Activated T-cell treated with anti-CD3 and anti-CD28 coated beads, Interleukin-2, amount 50 U/mL, for 4 hours (primary cell): ENCODE data around the gene ADAMTSL1. TPM values are rescaled to one million over a fixed set of nuclear protein-coding genes. Genes with fewer than 3 reads are reported as not detected.

Experiments
- ATAC-seq, 2 donors: fragments of 200-7000 bp; cut with Tn5 transposase; one replicate each; pipeline ENCODE4 v1.10.0; 2021
- DNase-seq: peaks from one replicate; pipeline ENCODE4 v3.0.0-alpha.2; 2020
- H3K27me3 Mint-ChIP-seq: one replicate; pipeline ENCODE4 v1.8.0; 2021; ENCODE audit warnings: low read depth, mixed read lengths
- H3K36me3 Mint-ChIP-seq: one replicate; pipeline ENCODE4 v1.8.0; 2022; ENCODE audit warnings: mixed read lengths; ENCODE audit not compliant: insufficient read depth
- H3K4me1 Mint-ChIP-seq: one replicate; pipeline ENCODE4 v1.8.0; 2021; ENCODE audit warnings: low read depth, mixed read lengths
- H3K4me3 Mint-ChIP-seq: one replicate; pipeline ENCODE4 v1.8.0; 2021; ENCODE audit warnings: mild to moderate bottlenecking, moderate library complexity, mixed read lengths
- H3K9me3 Mint-ChIP-seq: one replicate; pipeline ENCODE4 v1.8.0; 2021; ENCODE audit warnings: mixed read lengths
- total RNA-seq, 3 donors: library from RNA; stranded (reverse); gene quantifications; one replicate each; pipeline ENCODE4 v1.2.1, GENCODE V29; 2021

Gene ADAMTSL1
- total RNA-seq, result not detected

GRCh38 chr9:18473652-18474279, at the start of gene ADAMTSL1:
ADAMTSL1 (plus strand) TSS chr9:18474153; CDS start chr9:18474233, 80 bp downstream.
- H3K36me3 Mint-ChIP-seq, result no peaks in the 10 kb centered on the region

DNA sequence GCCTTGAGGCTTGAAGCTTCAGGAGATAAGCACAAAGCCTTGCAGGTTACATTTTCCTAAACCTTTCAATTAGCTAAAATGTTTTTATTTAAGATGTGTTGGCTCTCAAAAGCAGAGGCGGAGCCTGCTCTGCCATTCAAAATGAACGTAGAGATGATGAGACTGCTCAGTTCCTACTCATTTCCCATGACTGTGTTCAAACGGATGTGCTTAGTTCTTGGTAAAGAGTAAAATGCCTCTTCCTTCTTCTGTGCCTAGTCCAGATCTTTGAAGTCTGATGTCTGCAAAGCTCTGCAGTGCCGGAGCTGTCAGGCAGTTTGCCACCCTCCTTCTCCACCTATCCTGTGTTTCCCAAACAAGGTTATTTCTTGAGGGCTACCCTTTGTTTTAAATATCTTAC, 46.3 kb upstream of the ADAMTSL1 start:
- DNase-seq (no peak), ATAC-seq (no peak)
- H3K4me3 Mint-ChIP-seq, result no peak overlapping the region
- H3K9me3 Mint-ChIP-seq, result no peaks in the 10 kb centered on the region
- H3K36me3 Mint-ChIP-seq, result no peaks in the 10 kb centered on the region
- H3K4me1 Mint-ChIP-seq, result no peaks in the 10 kb centered on the region
- H3K27me3 Mint-ChIP-seq, result no peaks in the 10 kb centered on the region

More at GRCh38 chr9:18473652-18474279, at the start of gene ADAMTSL1:
- Mint-ChIP-seq H3K4me3 (no peak within 1 kb of the TSS), H3K27me3 (peaks cover 3% of the 10 kb centered on the region), H3K9me3 (no peaks in the 10 kb centered on the region), H3K4me1 (no peaks in the 10 kb centered on the region)
- no peak for DNase-seq
- ATAC-seq, result no peak

GRCh38 chr9:18428661-18429060, 45.3 kb upstream of the ADAMTSL1 start:
- H3K36me3 Mint-ChIP-seq, result no peaks in the 10 kb centered on the region
- ATAC-seq, result no peak
- no peaks in the 10 kb centered on the region for H3K4me1 Mint-ChIP-seq
- H3K9me3 Mint-ChIP-seq, result no peaks in the 10 kb centered on the region
- no peak overlapping the region for H3K4me3 Mint-ChIP-seq
- no peaks in the 10 kb centered on the region for H3K27me3 Mint-ChIP-seq
- DNase-seq, result no peak

- no peak for ATAC-seq
- no peak overlapping the region for H3K4me3 Mint-ChIP-seq
- no peaks in the 10 kb centered on the region for H3K27me3 Mint-ChIP-seq
- no peaks in the 10 kb centered on the region for H3K4me1 Mint-ChIP-seq
- no peaks in the 10 kb centered on the region for H3K9me3 Mint-ChIP-seq
- no peak for DNase-seq
- no peaks in the 10 kb centered on the region for H3K36me3 Mint-ChIP-seq
Measured at GRCh38 chr9:18429070-18429469, 44.9 kb upstream of the ADAMTSL1 start.

DNA sequence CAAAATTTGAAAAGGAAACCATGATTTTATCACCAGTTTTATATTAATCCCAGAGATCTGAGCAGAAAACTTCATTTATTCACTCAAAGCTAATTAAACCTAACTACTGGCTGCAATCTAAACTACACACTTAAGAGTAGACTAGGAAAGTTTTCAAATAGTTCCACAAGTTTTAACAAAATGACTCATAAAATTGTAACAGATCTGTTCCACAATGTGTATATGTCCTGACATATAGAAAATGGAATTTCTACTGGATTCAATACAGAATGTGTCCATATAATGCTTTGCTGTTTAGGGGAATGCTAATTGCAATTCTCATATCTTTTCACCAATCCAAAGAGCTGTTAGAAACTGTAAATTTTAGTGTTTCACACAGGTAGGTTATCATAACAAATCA, 40.3 kb upstream of the ADAMTSL1 start:
- DNase-seq (no peak), ATAC-seq (no peak)
- Mint-ChIP-seq H3K27me3 (peaks cover 22% of the 10 kb centered on the region), H3K4me1 (no peaks in the 10 kb centered on the region), H3K9me3 (no peaks in the 10 kb centered on the region), H3K4me3 (no peak overlapping the region), H3K36me3 (no peaks in the 10 kb centered on the region)

DNA sequence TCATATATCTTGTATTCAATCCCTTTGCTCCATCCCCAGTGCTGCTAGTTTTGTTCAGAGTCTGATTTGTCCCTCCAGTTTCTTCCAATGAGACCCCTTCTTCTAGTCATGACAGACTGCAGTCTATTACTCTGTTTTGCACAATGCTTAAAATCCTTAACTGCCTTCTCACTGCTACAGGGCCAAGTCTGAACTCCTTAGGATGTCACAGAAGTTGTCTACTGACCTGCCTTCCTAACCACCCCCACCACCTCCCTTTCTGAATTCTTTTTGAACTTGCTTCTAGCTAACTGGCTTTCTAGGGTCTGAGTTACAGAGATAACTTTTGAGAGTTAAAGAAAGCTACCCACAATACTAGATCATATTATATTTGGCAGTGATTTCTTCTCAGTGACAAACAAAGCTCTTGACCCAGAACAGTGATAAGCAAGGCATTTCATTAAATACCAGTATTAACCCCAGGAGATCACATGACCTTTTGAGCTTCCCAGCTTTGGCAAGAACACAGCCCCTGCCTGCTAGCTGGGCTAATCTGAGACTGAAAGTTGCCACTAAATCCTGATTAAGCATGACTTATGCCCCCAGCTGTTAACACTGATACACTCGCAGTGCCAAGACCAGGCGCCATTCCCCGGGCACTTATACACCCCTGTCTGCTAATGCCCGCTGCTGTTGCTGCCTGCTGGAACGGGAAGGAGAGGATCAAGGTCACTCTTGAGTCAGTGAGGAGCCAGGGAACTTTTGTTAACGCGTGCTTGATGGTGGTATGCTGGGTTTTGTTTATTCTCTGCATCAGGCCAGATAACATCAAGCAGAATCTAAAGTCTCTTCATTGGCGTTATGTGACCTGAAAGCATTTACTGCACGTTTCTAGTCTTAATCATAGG, 36.4 kb upstream of the ADAMTSL1 start:
- ATAC-seq, result no peak

GRCh38 chr9:18438300-18438925, 35.5 kb upstream of the ADAMTSL1 start:
- no peak for ATAC-seq
- Mint-ChIP-seq H3K36me3 (no peaks in the 10 kb centered on the region), H3K4me1 (no peaks in the 10 kb centered on the region), H3K27me3 (peaks cover 29% of the 10 kb centered on the region), H3K4me3 (no peak overlapping the region), H3K9me3 (no peaks in the 10 kb centered on the region)
- no peak for DNase-seq

More for the DNA sequence above, 36.4 kb upstream of the ADAMTSL1 start:
- Mint-ChIP-seq H3K9me3 (no peaks in the 10 kb centered on the region), H3K27me3 (peaks cover 29% of the 10 kb centered on the region), H3K36me3 (no peaks in the 10 kb centered on the region), H3K4me3 (no peak overlapping the region), H3K4me1 (no peaks in the 10 kb centered on the region)
- DNase-seq, result no peak

GRCh38 chr9:18438951-18439350, 35.0 kb upstream of the ADAMTSL1 start:
- no peaks in the 10 kb centered on the region for H3K9me3 Mint-ChIP-seq
- H3K36me3 Mint-ChIP-seq, result no peaks in the 10 kb centered on the region
- no peaks in the 10 kb centered on the region for H3K4me1 Mint-ChIP-seq
- H3K4me3 Mint-ChIP-seq, result no peak overlapping the region
- no peak for DNase-seq
- no peak for ATAC-seq
- H3K27me3 Mint-ChIP-seq, result peaks cover 29% of the 10 kb centered on the region

DNA sequence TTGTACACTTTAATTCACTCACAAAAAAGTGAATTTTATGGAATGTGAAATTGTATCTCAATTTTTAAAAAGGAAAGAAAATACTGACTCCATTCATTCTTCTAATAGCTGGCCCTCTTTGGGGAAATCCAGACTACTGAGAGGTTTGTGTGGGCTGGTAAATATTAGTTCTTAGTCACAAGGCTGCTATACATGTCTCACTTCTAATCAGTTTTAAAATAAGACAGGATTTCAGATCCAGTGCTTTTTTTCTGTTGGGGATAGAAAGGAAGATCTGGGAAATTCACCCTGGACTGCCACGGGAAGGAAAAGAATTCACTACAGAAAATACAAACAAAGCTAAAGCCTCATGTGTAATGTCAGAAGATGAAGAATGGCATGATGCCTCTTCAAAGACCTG, 32.7 kb upstream of the ADAMTSL1 start:
- no peak for DNase-seq
- Mint-ChIP-seq H3K27me3 (peaks cover 25% of the 10 kb centered on the region), H3K4me1 (no peaks in the 10 kb centered on the region), H3K36me3 (no peaks in the 10 kb centered on the region), H3K4me3 (no peak overlapping the region), H3K9me3 (no peaks in the 10 kb centered on the region)
- no peak for ATAC-seq

DNA sequence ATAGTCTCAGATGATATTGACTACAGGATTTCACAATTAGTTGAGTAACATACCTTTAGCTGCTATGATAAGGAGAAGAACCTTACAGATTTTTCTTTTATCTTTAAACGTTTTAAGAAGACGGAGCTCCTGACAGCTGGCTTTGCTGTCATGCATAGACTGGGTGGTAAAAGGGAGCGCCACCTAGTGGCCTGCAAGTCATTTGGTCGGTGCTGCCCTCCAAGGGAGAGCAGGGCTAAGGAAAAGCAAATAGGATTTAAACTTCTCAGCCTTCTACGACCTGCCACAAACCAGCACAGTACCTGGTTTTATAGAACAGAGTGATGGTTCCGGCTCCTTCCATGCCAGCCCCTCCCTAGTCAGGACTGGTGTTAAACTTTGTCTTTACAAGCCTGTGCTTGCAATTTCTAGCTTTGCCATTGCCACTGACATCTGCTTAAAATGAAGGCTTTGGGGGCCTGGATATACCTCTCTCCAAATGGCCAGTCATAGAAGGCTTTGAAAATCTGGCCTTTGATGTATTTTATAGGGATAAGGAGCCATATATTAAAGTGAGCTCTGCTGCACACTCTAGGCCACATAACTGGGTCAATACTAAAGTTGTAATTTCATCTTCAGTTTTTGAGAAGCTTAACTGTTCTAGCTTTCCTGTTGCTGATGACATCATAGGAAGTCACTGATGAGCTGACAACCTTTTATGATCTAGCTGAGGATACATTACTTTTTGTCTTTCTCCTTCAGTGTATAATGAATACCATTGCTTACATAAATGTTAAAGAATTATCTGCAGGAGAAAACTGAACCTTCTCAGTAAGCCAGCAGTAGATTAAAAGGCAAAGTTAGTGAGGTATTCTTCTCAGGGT, 31.1 kb upstream of the ADAMTSL1 start:
- no peaks in the 10 kb centered on the region for H3K9me3 Mint-ChIP-seq
- DNase-seq (peak; percentile 9), ATAC-seq (peak; percentile 59 to 66)
- no peaks in the 10 kb centered on the region for H3K4me1 Mint-ChIP-seq
- peaks cover 14% of the 10 kb centered on the region for H3K27me3 Mint-ChIP-seq
- no peak overlapping the region for H3K4me3 Mint-ChIP-seq
- no peaks in the 10 kb centered on the region for H3K36me3 Mint-ChIP-seq

DNA sequence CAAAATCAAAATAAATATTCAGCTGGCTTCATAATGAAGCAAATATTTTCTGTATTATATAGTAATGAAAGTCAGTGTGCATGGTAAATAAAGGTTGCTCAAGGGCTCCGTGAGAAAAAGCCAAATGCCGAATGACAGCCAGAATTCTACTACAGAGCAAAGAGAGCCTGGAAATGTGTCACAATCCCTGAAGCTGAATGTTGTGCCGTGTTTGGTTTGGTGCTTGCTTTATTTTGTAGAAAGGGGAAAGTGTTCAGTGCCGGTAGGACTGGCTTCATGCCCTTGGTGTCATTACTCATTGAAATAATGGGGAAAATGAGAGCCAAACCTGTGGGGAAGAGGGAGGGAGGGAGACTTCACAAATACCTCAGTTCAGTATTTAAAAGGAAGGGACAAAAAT, 26.8 kb upstream of the ADAMTSL1 start:
- no peaks in the 10 kb centered on the region for H3K9me3 Mint-ChIP-seq
- H3K36me3 Mint-ChIP-seq, result no peaks in the 10 kb centered on the region
- H3K4me3 Mint-ChIP-seq, result no peak overlapping the region
- H3K27me3 Mint-ChIP-seq, result peaks cover 3% of the 10 kb centered on the region
- DNase-seq (no peak), ATAC-seq (no peak)
- no peaks in the 10 kb centered on the region for H3K4me1 Mint-ChIP-seq

GRCh38 chr9:18447541-18447940, 26.4 kb upstream of the ADAMTSL1 start:
- Mint-ChIP-seq H3K4me1 (no peaks in the 10 kb centered on the region), H3K27me3 (peaks cover 3% of the 10 kb centered on the region), H3K36me3 (no peaks in the 10 kb centered on the region), H3K9me3 (no peaks in the 10 kb centered on the region), H3K4me3 (no peak overlapping the region)
- no peak for DNase-seq
- no peak for ATAC-seq

GRCh38 chr9:18448101-18448500, 25.9 kb upstream of the ADAMTSL1 start:
- no peaks in the 10 kb centered on the region for H3K4me1 Mint-ChIP-seq
- DNase-seq (no peak), ATAC-seq (no peak)
- no peak overlapping the region for H3K4me3 Mint-ChIP-seq
- H3K36me3 Mint-ChIP-seq, result no peaks in the 10 kb centered on the region
- no peaks in the 10 kb centered on the region for H3K9me3 Mint-ChIP-seq
- H3K27me3 Mint-ChIP-seq, result peaks cover 3% of the 10 kb centered on the region

DNA sequence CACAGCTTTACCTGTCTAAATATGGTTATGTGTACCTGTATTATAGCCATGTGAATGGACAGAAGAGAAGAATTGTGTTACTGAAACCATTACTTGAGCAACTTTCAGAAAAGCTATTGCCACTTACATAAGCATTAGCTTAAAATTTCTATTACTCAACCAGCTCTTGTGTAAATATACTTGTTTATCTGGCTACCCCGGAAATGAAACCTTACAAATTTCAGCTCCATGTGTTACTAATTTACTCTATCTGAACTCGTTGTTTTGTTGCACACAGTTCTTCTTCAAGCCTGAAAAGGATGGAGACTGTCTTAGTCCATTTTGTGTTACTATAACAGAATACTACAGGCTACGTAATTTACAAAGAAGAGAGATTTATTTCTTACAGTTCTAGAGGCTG, 22.5 kb upstream of the ADAMTSL1 start:
- no peak overlapping the region for H3K4me3 Mint-ChIP-seq
- ATAC-seq (no peak), DNase-seq (no peak)
- H3K4me1 Mint-ChIP-seq, result no peaks in the 10 kb centered on the region
- H3K27me3 Mint-ChIP-seq, result peaks cover 3% of the 10 kb centered on the region
- no peaks in the 10 kb centered on the region for H3K36me3 Mint-ChIP-seq
- no peaks in the 10 kb centered on the region for H3K9me3 Mint-ChIP-seq
